GM04504 (cell line): ENCODE data around the gene APBB1IP.
"Not testable (repeated sequence)": the region's sequence is repeated elsewhere in the genome, so short reads cannot be mapped to it uniquely, and the experiment has no call there.

Experiments used
- DNase-seq: peaks from one replicate; pipeline ENCODE4 v3.0.0-alpha.2; 2012; ENCODE audit warnings: low read depth

APBB1IP gene

GRCh38 chr10:26445411-26446031 is 7.4 kb downstream of the APBB1IP start:
- no peak for DNase-seq

- no peak for DNase-seq
These were observed 8.1 kb downstream of the APBB1IP start for GRCh38 chr10:26446258-26446657.

- DNase-seq: no peak
These were observed 10.2 kb downstream of the APBB1IP start for GRCh38 chr10:26448292-26448691.

GRCh38 chr10:26448706-26449435 is 10.7 kb downstream of the APBB1IP start:
- no peak for DNase-seq

DNA sequence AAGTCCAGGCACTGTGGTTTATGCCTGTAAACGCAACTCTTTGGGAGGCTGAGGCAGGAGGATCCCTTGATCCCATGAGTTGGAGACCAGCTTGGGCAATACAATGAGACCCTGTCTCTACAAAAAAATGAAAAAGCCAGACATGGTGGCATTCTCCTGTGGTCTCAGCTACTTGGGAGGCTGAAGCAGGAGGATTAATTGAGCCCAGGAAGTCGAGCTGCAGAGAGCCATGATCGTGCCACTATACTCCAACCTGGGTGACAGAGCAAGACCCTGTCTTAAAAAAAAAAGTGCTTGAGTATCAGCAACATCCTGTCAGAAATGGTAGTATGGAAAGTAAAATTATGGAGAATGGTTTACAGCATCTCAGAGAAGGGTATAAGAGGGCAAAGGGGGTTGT is 11.6 kb downstream of the APBB1IP start:
- DNase-seq: no peak

DNA sequence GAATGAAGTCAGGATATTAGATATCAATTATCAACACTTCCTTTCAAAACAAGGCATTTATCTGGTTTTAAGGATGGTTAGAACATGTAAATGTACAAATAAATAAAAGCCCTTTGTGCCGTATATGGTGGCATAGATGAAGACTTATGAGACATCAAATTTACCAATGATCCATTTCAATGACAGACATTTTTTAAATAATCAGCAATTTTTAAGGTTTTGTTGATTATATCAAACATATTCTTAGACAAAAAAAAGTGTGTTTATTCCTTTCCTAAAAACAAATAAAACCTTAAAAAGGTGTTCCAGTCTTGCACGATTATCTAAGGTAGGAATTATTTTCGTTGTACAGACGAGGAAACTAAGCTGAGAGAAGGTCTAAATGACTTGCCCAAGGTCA is 13.8 kb downstream of the APBB1IP start:
- DNase-seq: no peak

DNA sequence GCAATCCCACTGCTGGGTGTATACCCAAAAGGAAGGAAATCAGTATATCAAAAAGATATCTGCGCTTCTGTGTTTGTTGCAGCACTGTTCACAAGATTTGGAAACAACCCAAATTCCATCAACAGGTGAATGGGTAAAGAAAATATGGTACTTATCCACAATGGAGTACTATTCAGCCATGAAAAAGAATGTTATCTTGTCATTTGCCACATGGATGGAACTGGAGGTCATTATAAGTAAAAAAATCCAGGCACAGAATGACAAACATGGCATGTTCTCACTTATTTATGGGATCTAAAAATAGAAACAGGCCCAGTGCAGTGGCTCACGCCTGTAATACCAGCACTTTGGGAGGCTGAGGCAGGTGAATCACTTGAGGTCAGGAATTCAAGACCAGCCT is 15.7 kb downstream of the APBB1IP start:
- DNase-seq: no peak

DNA sequence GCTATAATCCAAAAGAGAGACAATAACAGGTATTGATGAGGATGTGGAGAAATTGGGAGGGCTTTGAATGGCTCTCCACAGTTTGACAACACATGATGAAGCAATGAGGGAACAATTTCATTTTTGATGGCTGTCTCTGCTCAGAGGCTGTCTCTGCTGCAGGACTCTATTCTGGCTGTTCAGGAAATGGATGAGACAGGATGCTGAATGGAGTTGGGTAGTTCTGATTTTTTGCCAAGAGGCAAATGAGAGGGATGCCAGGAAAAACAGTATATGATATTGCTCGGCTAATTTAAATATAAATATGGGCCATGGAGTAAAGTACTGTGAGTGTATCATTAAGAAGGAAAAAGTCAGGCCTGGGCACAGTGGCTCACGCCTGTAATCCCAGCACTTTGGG is 16.8 kb downstream of the APBB1IP start:
- DNase-seq: no peak

DNA sequence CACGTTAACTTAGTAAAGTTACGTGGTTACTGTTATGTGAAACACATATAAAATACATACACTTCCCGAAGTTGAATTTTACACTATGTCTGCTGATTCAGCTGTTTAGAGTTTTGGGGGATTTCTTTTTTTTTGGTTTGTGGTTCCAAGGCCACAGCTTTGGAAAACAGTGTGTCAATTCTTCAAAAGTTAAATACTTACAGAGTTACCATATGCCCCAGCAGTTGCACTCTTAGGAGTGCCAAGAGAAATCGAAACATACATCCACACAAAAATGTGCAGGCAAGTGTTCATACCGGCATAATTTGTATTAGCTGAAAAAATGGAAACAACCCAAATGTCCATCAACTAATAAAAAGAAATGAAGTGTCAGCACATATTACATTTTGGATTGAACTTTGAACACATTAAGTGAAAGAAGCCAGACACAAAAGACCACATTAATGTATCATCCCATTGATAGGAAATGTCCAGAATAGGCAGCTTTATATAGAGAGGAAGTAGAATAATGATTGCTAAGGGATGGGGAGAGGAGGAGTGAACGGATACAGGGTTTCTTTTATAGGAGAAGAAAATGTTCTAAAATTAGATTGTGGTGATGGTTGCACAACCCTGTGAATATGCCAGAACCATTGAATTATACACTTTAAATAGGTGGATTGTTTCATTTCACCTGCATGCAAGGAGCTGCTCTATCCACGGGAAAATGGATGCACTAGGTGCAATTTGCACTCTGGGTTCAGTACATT is 17.6 kb downstream of the APBB1IP start:
- no peak for DNase-seq

DNA sequence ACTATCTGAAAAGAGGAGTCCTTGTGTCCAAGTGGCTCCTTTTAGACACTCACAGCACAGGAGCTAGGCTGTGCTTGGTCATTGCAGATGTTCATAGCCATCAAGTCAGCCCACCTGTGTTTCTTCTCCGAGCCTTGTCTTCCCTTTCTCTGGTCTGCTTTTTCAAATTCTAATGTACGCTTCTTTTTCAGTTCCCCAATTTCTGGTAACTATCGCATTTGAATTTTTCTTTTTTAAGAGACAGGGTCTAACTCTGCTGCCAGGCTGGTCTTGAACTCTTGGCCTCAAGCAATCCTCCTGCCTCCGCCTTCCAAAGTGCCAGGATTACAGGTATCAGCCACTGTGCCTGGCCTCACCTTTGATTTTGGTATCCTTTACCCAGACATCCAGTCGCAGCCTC is 18.9 kb downstream of the APBB1IP start:
- DNase-seq: no peak

GRCh38 chr10:26460736-26461135 is 22.6 kb downstream of the APBB1IP start:
- DNase-seq: no peak

- DNase-seq: no peak
These were observed 25.8 kb downstream of the APBB1IP start for GRCh38 chr10:26463986-26464385.

DNA sequence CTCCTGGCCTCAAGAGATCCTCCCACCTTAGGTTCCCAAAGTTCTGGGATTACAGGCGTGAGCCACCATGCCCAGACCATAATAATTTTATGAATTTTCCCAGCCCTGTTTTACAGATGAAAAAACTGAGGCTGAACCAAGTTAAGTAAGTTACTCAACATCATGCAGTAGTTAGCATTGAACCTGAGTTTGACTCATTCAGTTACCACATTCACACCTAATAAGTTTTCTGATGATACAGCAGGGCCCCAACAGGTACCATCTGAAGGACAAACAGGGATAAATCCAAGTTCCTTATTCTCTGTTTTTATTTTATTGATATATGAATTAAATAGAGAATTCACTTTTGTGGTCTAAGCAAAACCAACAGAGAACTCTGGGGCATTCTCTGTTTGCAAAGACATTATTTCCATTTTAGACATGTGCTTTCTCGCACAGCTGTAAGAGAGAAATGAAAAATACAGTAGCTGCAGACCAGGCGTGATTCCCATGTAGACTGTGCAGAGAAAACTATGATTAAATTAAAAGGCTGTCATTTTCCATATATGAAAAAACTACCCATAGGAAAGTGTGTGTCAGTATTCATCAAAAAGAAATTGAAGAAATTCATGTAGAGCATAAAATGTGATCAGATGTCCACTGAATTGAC is 26.6 kb downstream of the APBB1IP start:
- no peak for DNase-seq

- DNase-seq: not testable (repeated sequence)
These were observed 28.4 kb downstream of the APBB1IP start for GRCh38 chr10:26466531-26466930.

DNA sequence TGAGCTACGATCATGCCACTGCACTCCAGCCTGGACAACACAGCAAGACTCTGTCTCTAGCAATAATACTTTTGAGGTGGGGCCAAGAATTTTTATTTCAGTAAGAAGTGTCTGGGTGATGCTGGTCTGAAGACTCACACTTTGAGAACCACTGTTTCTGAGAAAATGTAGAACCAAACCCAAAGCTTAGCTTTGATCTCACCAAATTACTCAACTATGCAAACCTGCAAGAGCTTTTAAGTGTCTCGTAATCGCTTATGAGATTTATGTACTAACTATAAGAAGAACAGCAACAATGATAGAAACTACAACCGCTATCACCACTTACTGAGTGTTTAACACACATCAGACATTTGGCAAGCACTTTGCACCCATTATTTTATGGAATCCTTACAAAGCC is 29.5 kb downstream of the APBB1IP start:
- no peak for DNase-seq

GRCh38 chr10:26468291-26468690 is 30.1 kb downstream of the APBB1IP start:
- DNase-seq: no peak

DNA sequence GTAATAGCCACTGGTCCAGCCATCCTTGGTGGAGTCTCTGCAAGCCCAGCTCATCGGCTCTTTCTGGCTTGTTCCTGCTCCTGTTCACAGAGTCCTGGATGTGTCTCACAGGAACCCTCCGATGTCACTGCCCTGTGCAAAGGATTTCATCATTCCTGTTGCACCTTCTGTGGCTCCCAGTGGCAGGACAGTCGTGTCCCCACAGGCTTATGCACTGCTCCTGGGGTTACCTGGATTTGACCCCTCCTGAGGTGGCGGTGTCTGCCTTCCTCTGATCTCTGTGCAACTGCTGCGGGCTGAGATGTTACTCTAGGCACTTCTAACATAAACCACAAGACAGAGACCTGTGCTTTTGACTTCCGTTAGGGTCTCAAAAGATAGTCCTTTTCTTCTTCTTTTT is 30.6 kb downstream of the APBB1IP start:
- DNase-seq: no peak

DNA sequence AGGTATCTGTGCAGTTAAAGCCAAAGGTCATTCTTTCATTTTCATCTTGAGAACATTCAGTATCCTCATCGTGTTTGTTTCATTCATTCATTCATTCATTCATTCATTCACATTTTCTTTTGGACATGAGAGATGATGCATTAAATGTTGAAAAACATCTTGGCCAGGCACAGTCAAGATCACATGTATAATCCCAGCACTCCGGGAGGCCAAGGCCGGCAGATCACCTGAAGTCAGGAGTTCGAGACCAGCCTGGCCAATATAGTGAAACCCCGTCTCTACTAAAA is 34.3 kb downstream of the APBB1IP start:
- DNase-seq: no peak

DNA sequence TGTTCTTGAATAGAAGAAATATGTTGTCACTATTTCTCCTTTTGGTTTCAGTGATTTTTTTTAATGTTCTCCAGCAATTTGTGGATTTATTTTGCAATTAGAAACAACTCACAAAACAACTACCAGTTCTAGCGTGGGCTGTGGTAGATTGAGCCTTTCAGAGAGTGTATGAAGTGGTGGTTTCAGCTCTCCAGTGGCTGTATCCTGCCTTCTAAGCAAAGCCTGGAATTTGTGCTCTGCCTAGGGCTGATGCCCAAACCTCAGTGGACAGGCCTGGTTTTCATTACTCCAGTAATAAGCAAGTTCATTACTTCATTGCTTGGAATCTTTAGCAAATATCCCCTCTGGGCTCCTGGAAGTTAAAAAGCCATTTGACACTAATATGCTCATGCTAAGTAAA is 35.9 kb downstream of the APBB1IP start:
- peak; percentile 46 for DNase-seq

- not testable (repeated sequence) for DNase-seq
These were observed 36.7 kb downstream of the APBB1IP start for GRCh38 chr10:26474845-26475244.

DNA sequence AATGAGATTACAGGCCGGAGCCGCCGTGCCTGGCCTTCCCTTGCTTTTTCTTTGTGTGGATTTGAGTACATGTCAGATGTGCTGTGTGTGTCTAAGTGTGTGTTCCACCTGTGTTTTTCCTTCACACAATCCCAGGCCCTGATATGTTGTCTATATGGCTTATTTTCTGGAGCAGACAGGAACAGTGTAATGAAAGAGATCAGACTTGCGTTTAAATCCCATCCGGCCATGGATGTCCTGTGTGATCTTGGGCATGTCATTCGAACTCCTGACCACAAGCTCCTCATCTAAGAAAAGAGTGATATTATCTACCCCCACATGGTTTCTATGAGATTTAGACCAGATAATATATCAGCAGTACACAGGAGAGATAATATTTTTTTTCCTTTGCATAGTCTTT is 37.2 kb downstream of the APBB1IP start:
- no peak for DNase-seq

GRCh38 chr10:26477501-26477900 is 39.4 kb downstream of the APBB1IP start:
- no peak for DNase-seq

GRCh38 chr10:26478061-26478460 is 39.9 kb downstream of the APBB1IP start:
- no peak for DNase-seq
